ENCODE measurements around the gene GTPBP6.
"Not testable (repeated sequence)": the region's sequence is repeated elsewhere in the genome, so short reads cannot be mapped to it uniquely, and the experiment has no call there.

Gene GTPBP6

DNA sequence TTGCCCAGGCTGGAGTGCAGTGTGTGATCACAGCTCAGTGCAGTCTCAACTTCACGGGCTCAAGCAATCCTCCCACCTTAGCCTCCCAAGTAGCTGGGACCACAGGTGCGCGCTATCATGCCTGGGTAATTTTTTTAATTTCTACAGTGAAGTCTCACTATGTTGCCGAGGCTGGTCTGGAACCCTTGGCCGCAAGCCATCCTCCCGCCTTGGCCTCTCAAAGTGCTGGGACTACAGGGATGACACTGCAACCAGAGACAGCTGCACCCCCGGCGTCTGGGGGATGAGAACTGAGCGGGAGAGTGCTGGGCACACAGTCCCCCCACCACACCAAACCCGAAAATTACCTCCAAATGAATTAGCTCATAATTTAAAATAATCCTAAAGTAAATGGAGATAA, 33.1 kb upstream of the GTPBP6 start:
- no peak for DNase-seq

DNA sequence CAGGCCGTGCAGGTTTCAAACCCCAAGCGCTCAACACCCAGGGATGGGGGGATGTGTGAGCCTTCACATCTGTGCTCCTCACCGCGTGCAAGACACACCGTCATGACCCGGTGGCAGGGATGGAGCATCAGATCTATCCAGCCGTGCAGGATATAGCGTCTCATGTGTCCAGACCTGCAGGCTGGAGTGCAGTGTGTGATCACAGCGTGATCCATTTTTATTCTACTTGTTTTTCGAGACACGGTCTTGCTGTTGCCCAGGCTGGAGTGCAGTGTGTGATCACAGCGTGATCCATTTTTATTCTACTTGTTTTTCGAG, 32.7 kb upstream of the GTPBP6 start:
- DNase-seq: not testable (repeated sequence)

DNA sequence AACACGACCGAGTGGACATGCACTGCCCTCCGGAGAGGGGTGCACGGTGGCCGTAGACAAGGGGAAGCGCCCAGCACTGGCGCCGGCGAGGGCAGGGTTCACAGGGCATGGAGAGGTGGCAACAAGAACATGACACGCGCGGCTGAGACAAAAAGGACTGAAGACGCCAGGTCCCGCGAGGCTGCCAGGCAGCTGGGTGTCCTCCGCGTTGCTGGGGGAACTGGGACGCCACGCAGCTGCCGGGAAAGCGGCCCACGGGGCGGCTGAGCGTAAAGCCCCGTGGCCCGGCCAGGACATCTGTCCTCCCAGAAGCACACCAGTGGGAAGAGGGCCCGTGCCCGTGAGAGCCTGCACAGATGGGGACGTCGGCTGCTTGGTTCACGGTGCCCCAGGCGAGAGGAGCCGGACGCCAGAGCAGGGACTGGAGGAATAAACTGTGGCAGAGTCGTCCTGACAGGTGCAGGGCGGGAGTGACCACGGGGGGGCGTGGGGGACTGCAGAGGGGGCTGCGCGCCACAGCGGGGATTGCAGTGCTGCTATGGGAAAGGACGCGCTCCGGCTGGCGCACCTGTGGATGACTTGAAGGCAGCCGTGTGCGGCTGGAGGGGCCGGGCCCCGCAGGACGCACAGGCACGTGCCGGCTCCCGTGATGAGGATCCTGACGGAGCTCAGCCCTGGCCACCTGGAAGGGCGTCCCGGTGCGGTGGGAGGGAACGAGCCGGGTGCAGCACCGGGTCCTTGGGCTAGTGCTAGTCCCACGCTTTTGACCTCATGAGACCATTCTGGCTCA, 32.1 kb upstream of the GTPBP6 start:
- DNase-seq: no peak

DNA sequence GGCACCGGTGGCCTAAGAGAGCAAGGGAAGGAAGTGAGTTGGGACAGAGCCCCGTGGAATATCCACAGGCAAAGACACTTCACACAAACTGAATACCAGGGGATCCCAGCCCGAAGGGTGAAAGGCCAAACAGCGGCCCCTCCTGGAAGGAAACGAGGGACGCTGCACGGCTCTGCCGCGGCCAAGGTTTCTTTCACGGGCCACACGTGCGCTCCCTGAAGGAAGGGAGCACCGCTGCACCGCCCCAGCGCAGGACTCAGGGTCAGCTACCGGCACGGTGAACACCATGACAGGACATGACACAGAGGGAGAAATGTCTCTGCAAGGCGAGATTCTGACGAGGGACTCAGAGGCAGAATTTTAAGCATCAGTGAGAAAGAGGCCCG, 31.5 kb upstream of the GTPBP6 start:
- no peak for DNase-seq

DNA sequence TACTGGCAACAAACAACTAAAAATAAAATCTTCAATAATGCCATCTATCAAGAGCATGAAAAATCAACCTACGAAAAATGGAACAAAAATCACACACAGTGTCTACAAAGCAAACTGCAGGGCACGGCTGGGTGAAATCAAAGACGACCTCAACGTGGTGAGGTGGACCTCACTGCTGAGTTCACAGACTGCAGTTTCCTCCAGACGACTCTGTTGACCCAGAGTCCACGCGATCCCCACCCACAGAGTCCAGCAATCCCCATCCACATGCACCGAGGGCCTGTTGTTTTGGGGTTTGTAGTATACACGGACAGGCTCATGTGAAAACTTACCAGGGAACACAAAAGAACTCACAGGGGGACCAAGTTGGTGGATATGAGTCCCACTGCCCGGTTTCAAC, 31.1 kb upstream of the GTPBP6 start:
- no peak for DNase-seq

DNA sequence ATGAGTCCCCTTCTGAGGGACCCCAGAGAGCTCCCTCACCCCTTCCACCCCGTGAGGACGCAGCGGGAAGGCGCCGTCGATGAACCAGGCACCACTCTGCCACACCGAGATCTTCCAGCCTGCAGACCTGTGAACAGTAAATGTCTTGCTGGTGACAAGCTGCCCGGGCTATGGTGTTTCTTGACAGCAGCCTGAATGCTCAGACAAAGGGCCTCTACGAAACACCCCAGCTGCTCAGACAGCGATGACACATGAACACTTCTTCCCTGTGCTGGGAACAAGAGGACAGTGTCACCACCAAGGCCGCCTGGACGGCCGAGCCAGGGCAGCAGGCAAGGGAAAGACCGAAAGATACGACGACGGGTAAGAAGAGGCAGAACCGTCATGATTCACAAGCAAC, 30.6 kb upstream of the GTPBP6 start:
- no peak for DNase-seq

DNA sequence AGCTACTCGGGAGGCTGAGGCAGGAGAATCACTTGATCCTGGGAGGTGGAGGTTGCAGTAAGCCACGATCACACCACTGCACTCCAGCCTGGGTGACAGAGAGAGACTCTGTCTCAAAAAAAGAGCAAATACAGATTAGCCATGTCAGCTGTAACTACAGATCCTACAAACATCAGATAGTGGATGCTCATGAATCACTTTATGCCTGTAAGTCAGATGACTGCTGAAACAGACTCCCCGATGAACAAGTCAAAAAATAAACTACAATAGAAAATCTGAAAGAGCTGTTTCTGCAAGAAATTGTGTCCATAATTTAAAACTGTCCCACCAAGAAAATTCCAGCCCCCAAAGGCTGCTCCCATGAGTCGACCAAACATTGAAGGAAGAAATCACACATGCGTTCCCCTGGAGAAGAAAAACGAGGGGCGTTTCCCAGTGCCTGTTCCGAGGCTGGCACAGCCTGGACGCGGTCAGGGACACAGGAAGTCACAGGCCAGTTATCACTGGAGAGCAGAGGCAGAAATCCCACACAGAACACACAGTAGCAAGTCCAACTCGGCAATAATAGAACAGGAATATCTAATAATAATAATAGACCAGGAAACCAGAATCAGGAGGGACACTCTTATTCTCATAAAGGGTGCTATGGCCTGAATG, 30.0 kb upstream of the GTPBP6 start:
- no peak for DNase-seq

DNA sequence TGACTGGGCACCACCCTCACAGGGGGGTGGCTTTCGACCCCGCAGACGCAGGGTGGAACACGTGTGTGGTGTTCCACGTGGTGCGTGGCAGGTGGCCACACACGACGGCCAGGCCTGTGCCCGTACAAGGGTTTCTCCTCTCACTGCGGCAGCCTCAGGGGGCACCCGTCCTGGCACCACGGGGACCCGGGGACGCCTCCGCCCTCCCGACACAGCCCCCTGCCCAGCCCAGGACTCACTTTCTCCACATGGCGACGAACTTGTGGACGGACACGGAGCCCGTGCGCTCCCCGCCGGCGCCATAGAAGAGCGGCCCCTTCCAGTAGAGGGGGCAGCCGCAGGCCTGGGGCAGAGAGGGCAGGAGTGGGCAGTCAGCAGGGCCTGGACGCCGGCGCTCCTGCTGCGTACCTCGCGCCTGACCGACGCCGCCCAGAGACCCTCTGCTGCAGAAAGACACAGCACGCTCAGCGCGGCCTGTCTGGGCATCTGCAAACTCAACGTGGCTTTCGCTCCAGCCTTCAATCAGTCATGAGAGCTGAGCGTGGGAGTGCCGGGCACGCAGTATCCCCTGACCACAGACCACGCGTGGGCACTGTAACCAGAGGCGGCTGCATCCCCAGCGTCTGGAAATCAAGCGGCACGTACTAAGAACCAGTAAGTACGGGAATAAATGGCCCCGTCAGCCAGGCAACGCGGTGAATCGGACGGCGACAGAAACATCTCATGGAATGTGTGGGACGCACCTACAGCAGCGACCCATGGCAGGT, 28.9 kb upstream of the GTPBP6 start:
- DNase-seq: no peak

DNA sequence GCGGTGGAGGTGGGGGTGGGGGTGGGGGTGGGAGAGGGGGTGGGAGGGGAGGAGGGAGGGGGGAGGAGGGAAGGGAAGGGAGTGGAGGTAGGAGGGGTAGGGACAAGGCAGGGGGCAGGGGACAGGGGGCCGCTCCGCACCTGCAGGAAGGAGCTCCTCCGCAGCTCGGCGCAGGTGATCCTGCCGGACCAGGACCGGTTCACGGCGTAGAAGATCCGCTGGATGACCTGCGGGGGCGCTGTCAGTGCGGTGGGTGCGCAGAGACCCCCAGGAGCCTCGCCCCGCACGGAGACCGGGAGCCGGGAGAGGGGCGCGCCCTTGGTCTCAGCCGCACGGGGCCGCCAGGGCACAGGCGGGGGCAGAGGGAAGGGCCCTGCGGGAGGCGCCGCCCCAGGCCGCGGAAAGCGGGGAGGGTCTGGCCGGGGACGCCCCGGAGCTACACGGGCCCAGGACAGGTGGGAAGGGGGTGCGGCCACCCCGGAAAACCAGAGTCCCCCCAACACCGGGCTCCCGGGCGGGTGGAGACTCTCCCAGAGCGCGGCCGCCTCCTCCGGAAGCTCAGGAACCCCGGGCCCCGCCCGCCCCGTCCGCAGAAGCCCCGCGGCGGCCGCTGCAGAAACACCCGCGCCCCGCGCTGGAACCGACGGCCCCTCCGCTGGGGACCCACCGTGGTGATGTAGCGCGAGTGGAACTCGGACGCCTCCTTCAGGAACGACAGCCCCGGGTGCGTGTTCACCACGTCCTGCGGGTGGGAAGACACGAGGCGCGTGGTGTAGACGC, 27.6 kb upstream of the GTPBP6 start:
- DNase-seq: no peak

DNA sequence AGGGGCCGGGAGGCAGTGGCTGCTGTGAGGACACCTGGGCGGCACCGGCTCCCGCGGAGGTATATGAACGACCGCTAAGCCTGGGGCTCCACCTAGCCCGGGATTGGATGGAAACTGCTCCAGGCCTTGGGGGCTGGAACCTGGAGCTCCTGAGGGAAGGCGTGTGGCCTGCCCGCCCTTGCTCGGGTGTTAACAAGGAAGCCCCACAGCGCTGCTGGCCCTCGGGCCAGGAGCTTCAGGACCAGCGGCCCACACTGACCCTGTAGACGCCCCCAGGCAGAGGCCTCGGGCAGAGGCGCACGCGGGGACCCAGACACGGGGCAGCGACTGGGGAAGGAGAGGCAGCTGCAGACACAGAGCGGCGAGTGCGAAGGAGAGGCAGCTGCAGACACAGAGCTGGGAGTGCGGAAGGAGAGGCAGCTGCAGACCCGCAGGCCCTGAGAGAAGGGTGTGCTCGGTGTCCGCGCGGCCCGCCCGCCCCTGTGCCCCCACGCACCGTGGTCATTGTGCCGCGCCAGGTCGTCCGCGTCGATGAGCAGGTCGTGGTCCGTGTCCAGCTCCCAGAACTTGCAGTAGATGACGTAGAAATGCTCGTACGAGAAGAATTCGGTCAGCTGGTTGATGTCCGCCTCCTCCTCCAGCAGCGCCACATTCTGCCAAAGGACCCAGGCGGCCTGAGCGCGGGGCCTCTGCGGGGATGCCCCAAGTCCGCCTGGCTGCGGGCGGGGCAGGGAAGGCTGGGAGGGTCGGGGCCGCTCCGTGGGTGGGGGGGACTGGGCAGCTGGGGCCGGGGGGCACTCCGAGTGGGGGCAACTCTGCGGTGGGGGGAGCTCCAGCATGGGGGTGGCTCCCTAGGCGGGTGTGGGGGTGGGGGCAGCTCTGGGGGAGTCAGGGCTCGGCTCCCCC, 26.7 kb upstream of the GTPBP6 start:
- DNase-seq: no peak

DNA sequence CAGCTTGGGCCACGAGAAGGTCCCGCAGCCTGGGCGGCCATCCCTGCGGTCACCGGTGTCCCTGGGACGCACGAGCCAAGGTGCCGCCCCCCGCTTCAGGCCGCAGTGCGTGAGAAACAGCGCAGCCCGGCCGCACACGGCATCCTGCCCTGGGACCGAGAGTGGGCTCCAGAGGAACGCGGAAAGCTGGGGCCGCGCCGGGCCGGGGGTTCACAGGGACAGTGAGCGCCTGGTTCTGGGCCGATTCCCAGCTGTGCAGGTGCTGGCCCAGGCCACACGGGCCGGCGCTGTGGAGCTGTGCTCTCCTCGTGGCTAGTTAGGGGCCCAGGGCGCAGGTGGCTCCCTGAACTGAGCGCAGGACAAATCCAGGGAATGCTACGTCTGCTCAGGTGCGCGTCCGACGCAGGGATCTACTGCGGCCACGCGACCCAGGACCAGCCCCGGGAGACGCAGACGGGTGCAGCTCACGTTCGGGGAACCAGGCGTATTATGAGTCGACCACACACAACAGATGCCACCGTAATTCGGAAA, 25.8 kb upstream of the GTPBP6 start:
- no peak for DNase-seq

DNA sequence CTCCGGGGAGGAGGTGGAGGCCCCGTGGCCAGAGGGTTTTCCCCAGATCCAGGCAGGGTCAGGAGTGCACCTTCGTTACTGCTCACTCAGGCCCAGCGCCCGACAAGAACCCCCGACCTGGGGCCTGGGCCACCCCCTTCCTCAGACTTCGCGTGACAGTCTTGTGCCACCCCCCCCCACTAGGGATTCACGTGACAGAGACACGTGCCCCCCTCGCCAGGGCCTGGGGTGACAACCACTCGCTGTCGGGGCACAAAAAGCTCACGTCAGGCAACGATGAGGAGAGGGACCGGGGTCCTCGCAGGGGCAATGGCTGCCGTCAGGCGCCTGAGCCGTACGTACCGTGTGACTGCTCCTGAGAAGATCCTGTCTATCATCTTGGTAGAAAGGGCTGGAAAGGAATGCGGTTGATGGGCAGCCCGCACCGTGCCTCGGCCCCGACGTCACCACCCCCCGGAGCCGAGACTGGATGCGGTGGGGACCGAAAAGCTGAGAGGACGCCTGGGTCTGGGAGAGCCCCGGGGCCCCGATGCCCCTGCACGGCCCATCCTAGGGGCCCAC, 23.0 kb upstream of the GTPBP6 start:
- DNase-seq: no peak

DNA sequence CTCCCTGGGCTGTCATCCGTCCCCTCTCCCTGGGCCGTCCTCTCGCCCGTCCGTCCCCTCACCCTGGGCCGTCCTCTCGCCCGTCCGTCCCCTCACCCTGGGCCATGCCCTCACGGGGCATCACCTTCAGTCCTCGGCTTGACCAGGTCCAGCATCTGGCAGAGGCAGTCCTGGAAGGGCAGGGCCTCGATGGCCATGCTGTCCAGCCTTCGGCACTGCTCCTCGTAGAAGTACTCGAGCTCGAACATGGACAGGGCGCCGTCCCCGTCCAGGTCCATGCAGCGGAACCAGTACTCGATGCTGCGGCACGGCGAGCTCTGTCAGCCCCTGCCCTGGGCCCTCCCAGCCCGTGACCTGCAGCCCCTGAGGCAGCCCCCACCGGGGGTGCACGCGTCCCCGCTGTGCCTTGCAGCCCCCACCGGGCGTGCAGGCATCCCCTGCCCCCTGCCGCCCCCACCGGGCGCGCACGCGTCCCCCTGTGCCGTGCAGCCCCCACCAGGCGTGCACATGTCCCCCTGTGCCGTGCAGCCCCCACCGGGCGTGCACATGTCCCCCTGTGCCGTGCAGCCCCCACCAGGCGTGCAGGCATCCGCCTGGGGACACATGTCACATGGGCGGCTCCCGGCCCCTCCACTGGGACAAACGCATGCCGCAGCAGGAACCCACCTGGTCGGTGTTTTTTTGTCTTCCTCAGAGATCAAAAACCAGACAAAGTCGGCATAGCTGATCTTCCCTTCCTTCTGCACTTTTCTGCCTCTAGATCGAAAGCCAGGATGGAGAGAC, 22.2 kb upstream of the GTPBP6 start:
- DNase-seq: no peak

DNA sequence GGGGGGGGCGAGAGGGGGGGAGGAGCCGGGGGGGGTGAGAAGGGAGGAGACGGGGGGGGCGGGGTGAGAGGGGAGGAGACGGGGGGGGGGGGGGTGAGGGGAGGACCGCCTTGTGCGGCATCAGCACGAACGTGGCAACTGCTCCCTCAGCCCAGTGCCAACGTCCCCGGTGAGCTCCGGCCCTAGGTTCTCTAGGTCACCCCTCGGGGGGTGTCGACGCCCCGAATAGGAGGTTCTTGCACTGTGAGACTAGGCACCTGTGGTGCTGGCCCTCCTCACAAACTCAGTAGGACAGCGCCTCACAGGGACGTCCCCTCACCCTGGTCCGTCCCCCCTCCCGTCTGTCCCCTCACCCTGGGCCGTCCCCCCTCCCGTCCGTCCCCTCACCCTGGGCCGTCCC, 21.5 kb upstream of the GTPBP6 start:
- DNase-seq: no peak

DNA sequence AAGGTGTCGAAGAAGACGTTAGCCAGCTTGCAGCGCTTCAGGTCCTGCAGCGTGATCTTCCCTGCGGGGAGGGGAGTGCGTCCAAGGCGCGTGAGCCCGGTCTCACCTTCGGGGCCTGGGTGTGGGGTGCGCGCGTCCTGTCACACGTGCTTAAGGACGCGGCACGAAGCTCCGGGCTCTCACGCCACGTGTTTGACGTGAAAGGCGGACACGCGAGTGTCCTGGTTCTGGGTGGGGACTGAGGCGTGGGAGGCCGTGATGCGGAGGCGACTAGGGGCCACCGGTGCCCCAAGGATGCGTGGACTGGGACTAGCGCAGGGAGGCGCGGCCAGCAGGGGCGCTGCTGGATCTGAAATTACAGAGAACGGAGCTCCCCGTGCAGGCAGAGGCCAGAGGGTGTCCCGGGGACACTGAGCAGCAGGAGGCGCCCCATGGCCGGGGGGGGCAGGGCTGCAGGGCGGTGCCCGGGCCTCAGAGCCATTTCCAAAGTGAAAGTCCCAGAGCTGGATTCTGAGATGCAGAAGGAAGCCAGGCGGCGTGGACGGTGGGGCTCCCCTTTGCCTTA, 20.3 kb upstream of the GTPBP6 start:
- no peak for DNase-seq

DNA sequence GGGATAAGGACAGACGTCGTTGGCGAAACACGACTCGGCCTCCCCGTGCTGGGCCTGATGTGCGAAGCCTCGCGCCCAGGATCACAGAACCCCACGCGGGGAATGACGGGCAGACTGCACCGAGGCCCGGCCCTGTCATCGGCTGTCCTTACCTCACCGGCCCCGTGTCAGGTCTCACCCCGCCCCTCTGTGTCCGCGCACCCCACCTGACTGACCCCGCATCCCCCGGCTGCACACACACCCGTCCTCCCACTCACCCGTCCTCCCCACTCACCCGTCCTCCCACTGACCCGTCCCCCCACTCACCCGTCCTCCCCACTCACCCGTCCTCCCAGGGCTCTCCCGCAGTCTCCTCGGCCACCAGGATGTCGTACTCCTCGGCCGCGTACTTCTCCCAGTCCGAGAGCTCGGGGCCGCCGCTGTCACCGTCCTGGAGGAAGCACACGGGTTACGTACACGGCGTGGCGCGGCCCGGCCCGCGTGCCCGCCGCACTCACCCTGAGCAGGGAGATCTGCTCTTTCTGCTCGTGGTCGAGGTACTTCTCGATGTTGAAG, 19.8 kb upstream of the GTPBP6 start:
- DNase-seq: no peak

DNA sequence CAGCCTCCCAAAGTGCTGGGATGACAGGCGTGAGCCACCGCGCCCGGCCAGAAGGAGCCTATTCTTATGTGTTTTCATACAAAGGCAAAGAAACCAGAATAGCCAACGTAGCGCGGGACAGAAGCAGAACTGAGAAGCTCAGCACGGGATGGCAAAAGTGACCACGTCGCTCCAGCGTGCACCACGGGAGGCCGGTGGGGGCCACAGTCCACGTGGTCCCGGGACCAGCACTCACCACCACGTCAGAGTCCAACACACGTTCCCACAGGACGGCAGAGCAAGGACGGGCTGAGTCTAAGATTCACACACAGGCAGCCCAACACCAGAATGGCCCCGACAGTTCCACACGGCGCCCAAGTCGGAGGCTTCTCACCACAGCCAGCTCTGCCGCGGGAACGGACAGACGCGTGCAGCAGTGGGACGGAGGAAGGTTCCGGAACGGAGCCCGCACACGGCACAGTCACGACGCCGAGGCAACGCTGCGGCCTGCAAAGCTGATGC, 18.8 kb upstream of the GTPBP6 start:
- no peak for DNase-seq

DNA sequence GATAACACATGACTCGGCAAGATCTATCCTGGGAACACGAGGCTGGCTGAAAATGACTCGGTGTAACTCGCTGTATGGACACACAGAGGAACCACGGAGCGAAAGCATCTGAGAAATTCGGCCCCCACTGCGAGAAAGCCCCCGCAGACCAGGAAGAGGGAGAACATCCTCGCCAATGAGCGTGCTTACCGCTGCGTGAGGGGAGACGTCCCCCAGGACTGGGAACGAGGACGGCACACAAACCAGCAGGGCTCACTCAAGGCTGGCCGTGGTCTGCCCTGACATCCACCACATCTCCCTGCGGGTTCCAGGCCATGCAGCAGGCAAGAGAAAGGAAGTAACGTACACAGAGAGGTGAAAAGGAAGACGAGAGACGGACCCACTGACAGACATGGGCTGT, 17.6 kb upstream of the GTPBP6 start:
- DNase-seq: no peak

DNA sequence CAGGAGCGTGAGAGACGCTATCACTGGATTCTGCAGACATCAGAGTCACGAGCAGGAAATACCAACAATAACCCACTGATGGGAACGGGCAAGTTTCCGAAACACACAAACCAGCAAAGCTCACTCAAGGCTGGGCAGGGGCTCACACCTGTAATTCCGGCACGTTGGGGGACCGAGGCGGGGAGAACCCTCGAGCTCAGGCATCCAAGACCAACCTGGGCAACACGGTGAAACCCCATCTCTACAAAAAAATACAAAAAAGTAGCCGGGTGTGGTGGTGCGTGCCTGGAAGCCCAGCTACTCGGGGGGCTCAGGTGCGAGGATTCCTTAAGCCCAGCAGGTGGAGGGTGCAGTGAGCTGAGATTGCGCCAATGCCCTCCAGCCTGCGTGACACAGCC, 17.2 kb upstream of the GTPBP6 start:
- no peak for DNase-seq
